HG03342 (cell line): Measurements from ENCODE around the gene S100A5.
"Not testable (repeated sequence)": the region's sequence is repeated elsewhere in the genome, so short reads cannot be mapped to it uniquely, and the experiment has no call there.

Experiments used
- ATAC-seq: cut with Tn5 transposase; IDR thresholded peaks from one replicate; pipeline ENCODE4 v1.9.1; 2021; ENCODE audit warnings: mild to moderate bottlenecking, moderate library complexity; ENCODE audit not compliant: unreplicated experiment

Gene S100A5

GRCh38 chr1:153540394-153541361 is at the start of gene S100A5:
Gene S100A5, minus strand, starts transcription at chr1:153540934. Its CDS starts 743 bp downstream, at chr1:153540191.
- no peak for ATAC-seq

- no peak for ATAC-seq
These were observed 47.7 kb upstream of the S100A5 start for GRCh38 chr1:153588482-153588881.

- ATAC-seq, result not testable (repeated sequence)
These were observed 47.3 kb upstream of the S100A5 start for GRCh38 chr1:153588033-153588432.

- ATAC-seq, result no peak
These were observed 46.6 kb upstream of the S100A5 start for GRCh38 chr1:153587314-153587713.

- no peak for ATAC-seq
These were observed 45.6 kb upstream of the S100A5 start for GRCh38 chr1:153586347-153586746.

GRCh38 chr1:153585006-153585405 is 44.3 kb upstream of the S100A5 start:
- no peak for ATAC-seq

GRCh38 chr1:153583976-153584375 is 43.2 kb upstream of the S100A5 start:
- no peak for ATAC-seq

GRCh38 chr1:153583514-153583913 is 42.8 kb upstream of the S100A5 start:
- ATAC-seq, result not testable (repeated sequence)

GRCh38 chr1:153582836-153583235 is 42.1 kb upstream of the S100A5 start:
- ATAC-seq, result not testable (repeated sequence)

- ATAC-seq, result no peak
These were observed 38.2 kb upstream of the S100A5 start for GRCh38 chr1:153578936-153579335.

- no peak for ATAC-seq
These were observed 37.8 kb upstream of the S100A5 start for GRCh38 chr1:153578490-153578889.

- ATAC-seq, result no peak
These were observed 36.9 kb upstream of the S100A5 start for GRCh38 chr1:153577624-153578051.

GRCh38 chr1:153577138-153577537 is 36.4 kb upstream of the S100A5 start:
- no peak for ATAC-seq

- not testable (repeated sequence) for ATAC-seq
These were observed 34.8 kb upstream of the S100A5 start for GRCh38 chr1:153575497-153575896.

GRCh38 chr1:153575081-153575491 is 34.4 kb upstream of the S100A5 start:
- not testable (repeated sequence) for ATAC-seq

- no peak for ATAC-seq
These were observed 32.6 kb upstream of the S100A5 start for GRCh38 chr1:153573351-153573750.

- ATAC-seq, result no peak
These were observed 31.9 kb upstream of the S100A5 start for GRCh38 chr1:153572569-153573015.

GRCh38 chr1:153571706-153572105 is 31.0 kb upstream of the S100A5 start:
- ATAC-seq, result no peak

GRCh38 chr1:153570874-153571273 is 30.1 kb upstream of the S100A5 start:
- no peak for ATAC-seq

GRCh38 chr1:153569465-153569864 is 28.7 kb upstream of the S100A5 start:
- no peak for ATAC-seq

GRCh38 chr1:153568367-153569099 is 27.8 kb upstream of the S100A5 start:
- no peak for ATAC-seq
